H7 (cell line): Measurements from ENCODE around the gene NDUFS1. TPM values are rescaled to one million over a fixed set of nuclear protein-coding genes. Genes with fewer than 3 reads are reported as not detected.
"Not testable (repeated sequence)": the region's sequence is repeated elsewhere in the genome, so short reads cannot be mapped to it uniquely, and the experiment has no call there.

Experiments
- DNase-seq: peaks from one replicate; pipeline ENCODE4 v3.0.0; 2012
- H3K27me3 ChIP-seq: 2 replicates; pipeline ENCODE4 v1.6.0; 2011; ENCODE audit warnings: mild to moderate bottlenecking, low read length; ENCODE audit not compliant: control insufficient read depth, insufficient read depth
- H3K36me3 ChIP-seq: replicated peaks from 2 replicates; pipeline ENCODE4 v1.5.1; 2011; ENCODE audit warnings: low read length; ENCODE audit not compliant: control insufficient read depth, insufficient read depth
- H3K4me3 ChIP-seq: 2 replicates; pipeline ENCODE4 v1.5.1; 2011; ENCODE audit warnings: low read depth, mild to moderate bottlenecking, control low read depth, low read length, moderate library complexity; ENCODE audit not compliant: insufficient read depth
- total RNA-seq: library from RNA; depleted of rRNA; stranded (reverse); fragments of >200 nt; shearing (Covaris generic); gene quantifications from 2 replicates; pipeline ENCODE4 v1.2.3, GENCODE V29; 2014

The NDUFS1 gene
- total RNA-seq, 1 experiment from 2014 or later, result 93.7 TPM

DNA sequence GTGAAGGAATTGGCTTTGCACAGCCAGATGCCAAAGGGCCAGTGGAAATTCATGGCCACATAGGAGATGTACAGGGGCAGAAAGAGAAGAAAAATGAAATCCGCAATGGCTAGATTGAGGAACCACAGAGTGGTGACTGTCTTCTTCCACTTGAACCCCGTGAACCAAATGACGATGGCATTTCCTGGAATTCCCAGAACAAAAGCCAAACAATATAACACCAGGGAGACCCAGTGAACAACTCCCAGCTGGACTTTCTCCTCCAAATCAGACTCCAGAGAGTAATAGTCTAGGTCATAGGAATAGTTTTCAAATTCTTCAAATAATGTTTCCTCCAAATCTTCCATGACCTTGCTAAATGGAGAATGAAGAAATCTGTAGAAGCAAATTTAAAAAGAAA, 17.7 kb upstream of the NDUFS1 start:
- H3K4me3 ChIP-seq, result no peak overlapping the region
- H3K27me3 ChIP-seq, result no peaks in the 10 kb centered on the region
- no peak for DNase-seq
- no peaks in the 10 kb centered on the region for H3K36me3 ChIP-seq

DNA sequence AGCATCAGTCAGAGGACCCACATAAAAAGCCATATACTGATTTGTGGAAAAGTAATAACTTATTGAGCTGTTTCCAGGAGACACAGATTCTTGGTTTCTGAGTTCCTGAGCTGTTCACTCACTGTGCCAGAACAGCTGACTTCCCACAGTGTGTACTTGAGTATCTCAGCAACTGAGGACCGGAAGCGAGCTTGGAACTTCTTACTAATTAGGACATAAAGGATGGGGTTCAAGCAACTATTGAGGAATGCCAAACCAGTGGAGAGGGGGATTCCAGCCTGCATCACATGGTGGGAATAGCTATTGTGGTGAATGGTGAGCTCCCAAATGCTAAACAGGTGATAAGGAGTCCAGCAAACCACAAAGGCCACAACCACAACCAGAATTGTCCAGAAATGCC, 16.9 kb upstream of the NDUFS1 start:
- Histone ChIP-seq H3K36me3 (no peaks in the 10 kb centered on the region), H3K4me3 (no peak overlapping the region), H3K27me3 (no peaks in the 10 kb centered on the region)
- no peak for DNase-seq

DNA sequence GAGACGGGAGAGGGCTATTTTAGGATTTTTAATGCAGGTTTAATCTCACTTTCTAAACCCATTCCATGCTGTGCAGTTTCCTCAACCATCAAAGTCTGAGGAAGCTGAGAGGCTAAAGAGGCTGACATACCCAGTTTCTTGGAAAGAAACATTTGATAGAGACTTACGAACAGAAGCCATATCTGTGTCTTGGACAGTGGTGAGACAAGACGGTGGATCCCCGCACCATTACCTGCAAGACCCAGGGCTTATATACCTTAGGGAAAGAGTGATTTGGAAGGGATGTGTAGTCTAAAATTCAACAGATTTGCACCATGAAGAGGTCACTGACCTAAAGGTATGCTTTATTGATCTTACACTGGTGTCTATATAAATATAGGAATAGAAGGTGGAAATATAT, 13.9 kb upstream of the NDUFS1 start:
- no peaks in the 10 kb centered on the region for H3K36me3 ChIP-seq
- no peak overlapping the region for H3K4me3 ChIP-seq
- H3K27me3 ChIP-seq, result no peaks in the 10 kb centered on the region
- DNase-seq, result no peak

DNA sequence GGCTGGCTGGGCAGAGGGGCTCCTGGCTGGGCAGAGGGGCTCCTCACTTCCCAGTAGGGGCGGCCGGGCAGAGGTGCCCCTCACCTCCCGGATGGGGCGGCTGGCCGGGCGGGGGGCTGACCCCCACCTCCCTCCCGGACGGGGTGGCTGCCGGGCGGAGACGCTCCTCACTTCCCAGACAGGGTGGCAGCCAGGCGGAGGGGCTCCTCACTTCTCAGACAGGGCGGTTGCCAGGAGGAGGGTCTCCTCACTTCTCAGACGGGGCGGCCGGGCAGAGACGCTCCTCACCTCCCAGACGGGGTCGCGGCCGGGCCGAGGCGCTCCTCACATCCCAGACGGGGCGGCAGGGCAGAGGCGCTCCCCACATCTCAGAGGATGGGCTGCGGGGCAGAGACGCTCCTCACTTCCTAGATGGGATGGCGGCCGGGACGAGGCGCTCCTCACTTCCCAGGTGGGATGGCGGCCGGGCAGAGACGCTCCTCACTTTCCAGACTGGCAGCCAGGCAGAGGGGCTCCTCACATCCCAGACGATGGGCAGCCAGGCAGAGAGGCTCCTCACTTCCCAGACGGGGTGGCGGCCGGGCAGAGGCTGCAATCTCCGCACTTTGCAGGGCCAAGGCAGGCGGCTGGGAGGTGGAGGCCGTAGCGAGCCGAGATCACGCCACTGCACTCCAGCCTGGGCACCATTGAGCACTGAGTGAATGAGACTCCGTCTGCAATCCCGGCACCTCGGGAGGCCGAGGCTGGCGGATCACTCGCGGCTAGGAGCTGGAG, 12.6 kb upstream of the NDUFS1 start:
- DNase-seq, result not testable (repeated sequence)

DNA sequence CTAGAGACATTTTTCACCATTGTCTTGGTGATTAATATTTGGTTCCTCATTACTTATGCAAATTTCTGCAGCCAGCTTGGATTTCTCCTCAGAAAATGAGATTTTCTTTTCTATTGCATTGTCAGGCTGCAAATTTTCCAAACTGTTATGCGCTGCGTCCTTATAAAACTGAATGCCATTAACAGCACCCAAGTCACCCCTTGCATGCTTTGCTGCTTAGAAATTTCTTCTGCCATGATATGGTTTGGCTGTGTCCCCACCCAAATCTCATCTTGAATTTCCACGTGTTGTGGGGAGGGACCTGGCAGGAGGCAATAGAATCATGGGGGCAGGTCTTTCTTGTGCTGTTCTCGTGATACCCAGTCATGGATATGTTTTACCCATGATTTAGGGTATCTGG, 9.0 kb upstream of the NDUFS1 start:
- not testable (repeated sequence) for H3K27me3 ChIP-seq, H3K36me3 ChIP-seq, H3K4me3 ChIP-seq, DNase-seq

More for the DNA sequence above, 12.6 kb upstream of the NDUFS1 start:
- H3K36me3 ChIP-seq, H3K4me3 ChIP-seq, H3K27me3 ChIP-seq: not testable (repeated sequence)

DNA sequence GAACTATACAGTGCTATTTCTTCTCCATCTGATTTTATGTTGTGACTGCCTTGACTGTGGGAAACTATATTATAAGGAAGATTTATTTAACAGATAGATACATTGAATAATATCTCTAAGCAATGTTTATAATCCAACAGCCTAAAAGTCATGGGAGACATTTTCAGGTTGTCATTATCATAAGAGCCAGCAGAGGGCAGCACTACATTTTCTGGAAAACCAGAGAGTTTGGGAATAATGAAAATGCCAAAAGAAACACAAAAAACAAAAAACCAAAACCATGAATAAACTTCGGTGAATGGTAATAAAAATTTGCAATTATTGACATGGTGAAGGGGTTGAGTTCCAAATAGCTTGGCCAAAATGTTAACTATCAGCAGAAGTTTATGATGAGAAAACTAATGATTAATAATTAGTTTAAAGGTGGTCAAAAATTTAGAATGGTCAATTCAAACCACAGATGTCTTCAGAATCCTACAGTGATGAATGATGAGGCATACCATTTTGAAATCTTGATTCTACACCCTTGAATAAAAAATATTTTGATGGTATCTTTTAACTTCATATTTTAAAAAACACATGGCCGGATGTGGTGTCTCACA, 5.1 kb upstream of the NDUFS1 start:
- peaks cover 18% of the 10 kb centered on the region for H3K36me3 ChIP-seq
- peak; percentile 46 for DNase-seq
- H3K4me3 ChIP-seq, result no peak overlapping the region
- H3K27me3 ChIP-seq, result no peaks in the 10 kb centered on the region

DNA sequence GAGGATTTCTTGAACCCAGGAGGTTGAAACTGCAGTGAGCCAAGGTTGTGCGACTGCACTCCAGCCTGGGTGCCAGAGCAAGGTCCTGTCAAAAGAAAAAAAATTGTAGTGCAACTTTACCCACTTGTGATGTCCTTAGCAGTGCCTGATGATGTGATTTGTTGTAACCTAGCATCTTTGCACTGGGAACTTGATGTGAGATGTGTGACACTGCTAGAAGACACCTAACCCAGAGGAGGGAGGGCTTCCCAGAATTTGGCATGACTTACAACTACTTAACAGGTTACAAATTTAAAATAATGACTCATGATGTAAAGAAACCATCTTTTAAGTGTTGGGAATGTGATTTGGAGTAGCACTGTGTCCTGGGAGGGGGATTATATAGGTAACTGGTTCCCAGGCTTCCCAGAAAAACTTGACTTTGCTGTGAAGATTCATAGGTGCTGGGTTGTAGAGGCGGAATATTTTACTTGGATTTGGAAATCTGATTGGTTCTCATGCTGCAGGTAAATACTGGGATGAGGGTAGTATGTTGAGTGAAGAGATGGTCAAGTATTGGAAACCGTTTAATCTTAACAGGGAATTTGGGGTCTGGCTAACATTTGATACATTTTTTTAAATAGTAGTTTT, 4.1 kb upstream of the NDUFS1 start:
- Histone ChIP-seq H3K36me3 (peaks cover 18% of the 10 kb centered on the region), H3K27me3 (no peaks in the 10 kb centered on the region), H3K4me3 (no peak overlapping the region)
- peak; percentile 35 for DNase-seq

DNA sequence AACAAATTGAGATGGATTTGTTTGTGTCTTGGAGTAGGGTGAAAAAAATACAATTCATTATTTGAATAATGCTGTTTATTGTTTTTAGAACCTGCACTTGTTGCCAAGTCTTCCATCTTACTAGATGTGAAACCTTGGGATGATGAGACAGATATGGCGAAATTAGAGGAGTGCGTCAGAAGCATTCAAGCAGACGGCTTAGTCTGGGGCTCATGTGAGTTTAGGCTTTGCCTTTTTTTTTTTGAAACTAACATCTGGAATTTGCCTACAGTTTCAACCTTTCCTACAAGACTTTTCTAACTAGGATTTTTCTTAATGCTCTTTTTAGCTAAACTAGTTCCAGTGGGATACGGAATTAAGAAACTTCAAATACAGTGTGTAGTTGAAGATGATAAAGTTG, 3.2 kb upstream of the NDUFS1 start:
- not testable (repeated sequence) for H3K4me3 ChIP-seq, DNase-seq, H3K27me3 ChIP-seq
- H3K36me3 ChIP-seq, result peaks cover 18% of the 10 kb centered on the region

DNA sequence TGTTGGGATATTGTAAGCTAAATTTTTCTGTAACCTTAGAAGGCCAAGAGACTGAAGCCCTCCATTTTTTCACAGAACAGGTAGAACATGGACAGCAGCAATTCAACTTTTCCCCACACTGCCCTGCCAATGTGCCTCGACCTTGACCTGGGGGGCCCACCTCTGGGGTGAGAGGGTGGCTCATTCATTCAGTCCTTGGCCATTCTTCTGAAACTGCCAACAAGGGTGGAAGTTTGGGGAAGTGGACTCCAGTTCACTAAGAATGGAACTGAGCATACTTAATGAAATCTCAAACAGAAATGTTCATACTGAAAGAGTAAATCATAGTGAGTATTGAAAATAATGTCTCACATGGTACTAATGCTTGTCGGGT, 1.5 kb upstream of the NDUFS1 start:
- no peak for DNase-seq
- Histone ChIP-seq H3K4me3 (peak overlapping the region; percentile 84), H3K27me3 (no peaks in the 10 kb centered on the region), H3K36me3 (peaks cover 18% of the 10 kb centered on the region)

DNA sequence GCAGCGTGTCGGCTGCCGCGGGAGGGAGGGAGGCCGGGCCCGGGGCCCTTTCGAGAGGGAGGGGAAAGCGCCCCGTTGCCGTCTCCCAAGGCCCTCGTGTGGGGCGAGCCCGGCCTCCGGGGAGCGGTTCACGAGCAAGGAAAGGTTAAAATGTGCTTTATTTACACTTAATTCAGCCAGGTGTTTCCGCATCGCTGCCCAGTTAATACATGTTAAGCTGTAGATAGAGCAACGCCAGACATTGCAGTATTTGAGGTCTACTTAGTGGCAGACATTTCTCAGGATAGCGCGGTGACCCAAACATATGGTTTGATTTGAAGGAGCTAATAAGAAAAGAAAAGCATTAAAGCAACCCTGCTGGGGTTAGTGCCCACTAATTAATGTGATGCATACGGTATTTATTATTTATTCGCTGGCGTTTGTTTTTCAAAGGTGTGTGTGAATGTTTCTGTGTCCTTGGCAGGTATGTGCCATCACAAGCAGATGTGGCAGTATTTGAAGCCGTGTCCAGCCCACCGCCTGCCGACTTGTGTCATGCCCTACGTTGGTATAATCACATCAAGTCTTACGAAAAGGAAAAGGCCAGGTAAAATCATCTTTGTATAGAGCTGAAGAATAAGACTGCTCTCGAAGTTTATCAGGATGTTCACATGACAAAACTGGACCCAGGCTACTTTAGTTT, 1.0 kb upstream of the NDUFS1 start:
- peak; percentile 80 for DNase-seq
- peaks cover 18% of the 10 kb centered on the region for H3K36me3 ChIP-seq
- peak overlapping the region; percentile 84 for H3K4me3 ChIP-seq
- H3K27me3 ChIP-seq, result no peaks in the 10 kb centered on the region

DNA sequence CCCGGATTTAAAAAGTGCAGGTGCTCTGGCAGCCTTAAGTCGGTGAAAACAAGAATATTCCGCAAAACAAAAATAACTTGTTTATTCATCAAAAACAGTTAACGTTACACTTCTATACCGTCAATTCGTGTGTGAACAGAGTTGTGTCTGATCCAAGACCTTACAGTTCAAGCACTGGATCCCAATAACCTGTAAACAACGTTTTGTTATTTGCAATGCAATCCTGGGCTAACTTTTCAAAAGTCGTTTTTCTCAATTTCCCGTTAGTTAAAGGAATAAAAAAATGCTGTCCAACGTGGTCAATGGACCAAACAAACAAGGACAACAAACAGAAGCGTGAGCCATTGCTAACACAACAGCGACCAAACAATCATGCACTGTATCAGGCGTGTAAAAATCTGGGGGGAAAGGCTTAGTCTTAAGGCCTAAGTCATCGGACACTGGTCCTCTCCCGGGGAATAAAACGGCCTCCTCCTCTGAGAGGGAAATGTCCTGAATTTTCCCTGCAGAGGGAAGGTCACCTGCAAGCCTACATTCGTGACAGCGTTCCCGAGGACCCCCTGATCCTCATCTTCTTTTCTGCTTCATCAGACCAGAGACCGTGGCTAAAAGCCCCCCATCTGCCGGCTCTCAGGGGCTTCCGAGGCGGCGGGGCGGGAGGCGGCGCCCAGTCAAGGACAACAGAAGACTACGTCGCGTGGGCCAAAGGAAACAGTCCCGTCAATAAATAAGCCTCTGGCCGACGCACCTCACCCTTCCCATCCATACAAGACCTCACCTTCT, 490 bp downstream of the NDUFS1 start:
- peak; percentile 62 for DNase-seq
- Histone ChIP-seq H3K4me3 (peak overlapping the region; percentile 84), H3K27me3 (no peaks in the 10 kb centered on the region), H3K36me3 (peaks cover 17% of the 10 kb centered on the region)

DNA sequence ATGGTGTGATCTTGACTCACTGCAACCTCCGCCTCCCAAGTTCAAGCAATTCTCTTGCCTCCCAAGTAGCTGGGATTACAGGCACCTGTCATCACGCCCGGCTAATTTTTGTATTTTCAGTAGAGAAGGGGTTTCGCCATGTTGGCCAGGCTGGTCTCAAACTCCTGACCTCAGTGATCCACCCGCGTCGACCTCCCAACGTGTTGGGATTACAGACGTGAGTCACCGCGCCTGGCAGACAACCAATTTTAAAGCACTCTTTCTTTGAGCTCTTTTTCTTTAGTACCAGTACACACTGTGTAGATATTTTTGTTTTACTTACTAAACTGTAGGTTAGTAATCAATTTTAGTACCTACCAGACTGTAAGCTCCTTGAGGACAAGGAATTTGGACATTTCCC, 2.2 kb downstream of the NDUFS1 start:
- not testable (repeated sequence) for H3K27me3 ChIP-seq, H3K4me3 ChIP-seq, DNase-seq
- H3K36me3 ChIP-seq, result peaks cover 12% of the 10 kb centered on the region

DNA sequence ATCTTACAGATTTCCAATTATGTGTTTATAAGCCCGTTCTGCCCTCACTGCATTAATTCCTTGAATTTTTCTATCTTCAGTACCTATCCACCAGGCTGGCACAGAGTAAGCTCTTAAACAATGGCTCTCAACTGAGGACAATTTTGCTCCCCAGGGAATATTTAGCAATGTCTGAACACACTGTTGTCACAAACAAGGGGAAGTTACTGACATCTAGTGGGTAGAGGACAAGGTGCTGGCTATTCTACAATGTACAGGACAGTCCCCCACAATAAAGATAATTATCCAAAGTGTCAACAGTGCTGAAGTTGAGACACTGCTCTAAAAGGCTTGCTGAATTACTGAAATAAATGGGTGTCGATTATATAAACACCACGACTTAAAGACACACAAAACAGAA, 5.0 kb downstream of the NDUFS1 start:
- no peak for DNase-seq
- Histone ChIP-seq H3K27me3 (no peaks in the 10 kb centered on the region), H3K4me3 (no peak overlapping the region), H3K36me3 (peaks cover 9% of the 10 kb centered on the region)

DNA sequence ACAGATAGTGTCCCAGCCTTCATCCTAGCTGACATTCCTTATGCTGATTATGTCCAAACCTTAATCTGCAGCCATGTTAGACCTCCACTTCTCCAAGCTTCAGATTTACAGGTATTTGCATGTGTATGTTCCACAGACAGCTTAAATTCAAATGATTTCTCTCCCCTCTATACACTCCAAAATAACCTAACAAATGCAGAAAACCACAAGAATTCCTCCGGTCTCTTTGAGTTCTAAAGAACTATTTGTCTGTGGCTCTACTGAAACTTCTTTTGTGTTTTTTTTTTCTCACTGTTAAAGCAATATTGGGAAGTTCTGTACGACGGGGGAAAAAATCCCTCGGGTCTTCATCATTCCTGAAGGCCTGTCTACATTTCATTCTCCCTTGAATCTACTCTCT, 8.6 kb downstream of the NDUFS1 start:
- no peaks in the 10 kb centered on the region for H3K27me3 ChIP-seq
- no peak overlapping the region for H3K4me3 ChIP-seq
- no peak for DNase-seq
- peaks cover 28% of the 10 kb centered on the region for H3K36me3 ChIP-seq
